ENCODE data around the gene FGF10. TPM values are rescaled to one million over a fixed set of nuclear protein-coding genes. Genes with fewer than 3 reads are reported as not detected.

The FGF10 gene
- total RNA-seq, 1 experiment from 2014 or later, result 0.37 TPM

DNA sequence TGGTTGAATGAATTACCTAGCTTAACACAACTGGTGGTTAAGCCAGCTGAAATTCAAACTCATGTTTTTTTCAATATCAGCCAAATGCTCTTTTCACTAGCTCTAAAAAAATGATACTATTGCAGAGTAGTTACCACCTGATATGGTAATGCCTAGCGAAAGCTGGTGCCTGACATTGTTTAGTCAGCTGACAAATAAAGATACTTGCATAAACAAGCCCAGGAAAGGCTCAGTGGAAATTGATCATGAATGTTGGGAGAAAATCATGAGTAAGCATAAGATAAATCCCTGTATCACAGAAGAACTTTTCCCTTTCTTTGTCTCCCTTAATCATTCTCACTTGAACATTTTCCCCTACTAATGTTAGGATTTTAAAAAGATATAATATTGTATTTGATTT, 54.6 kb downstream of the FGF10 start:
- Mint-ChIP-seq H3K4me1 (peaks cover 17% of the 10 kb centered on the region), H3K36me3 (no peaks in the 10 kb centered on the region), H3K27ac (no peak overlapping the region), H3K4me3 (no peak overlapping the region), H3K27me3 (ENCODE audit: low read depth) (no peaks in the 10 kb centered on the region), H3K9me3 (no peaks in the 10 kb centered on the region)
- ChIA-PET CTCF (no interaction called here), POLR2A (no interaction called here)
- no peak for ATAC-seq
- TF ChIP-seq ZNF317 (CRISPR knock-in tag; IDR thresholded peaks at IDR 0.05; ENCODE audit: borderline replicate concordance, low read depth) (no peak), RELA (CRISPR knock-in tag; IDR thresholded peaks at IDR 0.05; ENCODE audit: borderline replicate concordance) (no peak), ZNF671 (CRISPR knock-in tag; IDR thresholded peaks at IDR 0.05) (no peak), SMAD3 (CRISPR knock-in tag; IDR thresholded peaks at IDR 0.05; ENCODE audit: borderline replicate concordance) (no peak)
- no peak for DNase-seq (ENCODE audit: low spot score)

DNA sequence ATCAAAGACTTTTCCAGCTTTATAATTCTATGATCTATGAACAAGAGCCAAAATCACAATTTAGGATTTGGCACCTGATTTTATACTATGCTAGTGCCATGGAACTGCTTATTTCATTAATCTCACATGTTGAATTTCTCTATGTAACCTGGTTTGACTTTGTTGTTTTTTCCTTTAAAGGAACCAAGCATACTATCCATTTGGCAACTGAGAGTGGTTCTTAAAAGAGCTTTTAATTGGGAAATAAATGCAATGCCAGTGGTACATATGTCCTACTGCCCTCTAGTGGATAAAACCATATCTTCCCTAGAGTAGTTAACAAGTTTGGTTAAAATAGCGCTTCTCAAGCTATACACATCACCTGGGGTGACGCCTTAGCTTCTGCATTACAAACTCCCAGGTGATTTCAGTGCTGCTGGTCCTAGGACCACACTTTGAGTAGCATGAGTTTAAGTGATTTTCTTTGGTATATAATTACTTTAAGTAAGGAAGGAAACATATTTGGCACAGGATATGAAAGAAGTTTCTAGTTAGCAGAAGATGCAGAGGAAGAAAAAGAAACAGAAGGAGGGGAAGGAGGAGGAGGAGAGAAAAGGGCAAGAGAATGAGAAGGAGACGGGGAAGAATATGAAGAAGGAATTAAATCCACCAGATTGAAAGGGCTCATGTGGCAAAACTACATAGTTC, 56.8 kb downstream of the FGF10 start:
- ChIA-PET CTCF (interaction anchor here (0.5 to 1.8 kb wide), 32 partner anchors 9 to 957 kb away, joined by 3 to 14 read pairs (median 4); partner anchors contain the start of gene FGF10), POLR2A (interaction anchor here (0.9 kb wide), 1 partner anchor 144 kb away, joined by 3 read pairs; no protein-coding TSS in a partner anchor)
- no peak overlapping the region for H3K4me3 Mint-ChIP-seq
- ATAC-seq (peak; percentile 91), DNase-seq (ENCODE audit: low spot score) (peak; percentile 10)
- H3K9me3 Mint-ChIP-seq, result no peaks in the 10 kb centered on the region
- TF ChIP-seq, protein P1, sequence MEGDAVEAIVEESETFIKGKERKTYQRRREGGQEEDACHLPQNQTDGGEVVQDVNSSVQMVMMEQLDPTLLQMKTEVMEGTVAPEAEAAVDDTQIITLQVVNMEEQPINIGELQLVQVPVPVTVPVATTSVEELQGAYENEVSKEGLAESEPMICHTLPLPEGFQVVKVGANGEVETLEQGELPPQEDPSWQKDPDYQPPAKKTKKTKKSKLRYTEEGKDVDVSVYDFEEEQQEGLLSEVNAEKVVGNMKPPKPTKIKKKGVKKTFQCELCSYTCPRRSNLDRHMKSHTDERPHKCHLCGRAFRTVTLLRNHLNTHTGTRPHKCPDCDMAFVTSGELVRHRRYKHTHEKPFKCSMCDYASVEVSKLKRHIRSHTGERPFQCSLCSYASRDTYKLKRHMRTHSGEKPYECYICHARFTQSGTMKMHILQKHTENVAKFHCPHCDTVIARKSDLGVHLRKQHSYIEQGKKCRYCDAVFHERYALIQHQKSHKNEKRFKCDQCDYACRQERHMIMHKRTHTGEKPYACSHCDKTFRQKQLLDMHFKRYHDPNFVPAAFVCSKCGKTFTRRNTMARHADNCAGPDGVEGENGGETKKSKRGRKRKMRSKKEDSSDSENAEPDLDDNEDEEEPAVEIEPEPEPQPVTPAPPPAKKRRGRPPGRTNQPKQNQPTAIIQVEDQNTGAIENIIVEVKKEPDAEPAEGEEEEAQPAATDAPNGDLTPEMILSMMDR (IDR thresholded peaks at IDR 0.05), result peak; percentile 50
- TF ChIP-seq NFE2L1 (CRISPR knock-in tag; IDR thresholded peaks at IDR 0.05) (no peak), ATF1 (CRISPR knock-in tag; IDR thresholded peaks at IDR 0.05) (no peak), RELA (CRISPR knock-in tag; IDR thresholded peaks at IDR 0.05; ENCODE audit: borderline replicate concordance) (no peak)
- peaks cover 17% of the 10 kb centered on the region for H3K4me1 Mint-ChIP-seq
- H3K27ac Mint-ChIP-seq, result no peak overlapping the region
- H3K27me3 Mint-ChIP-seq (ENCODE audit: low read depth), result no peaks in the 10 kb centered on the region
- no peaks in the 10 kb centered on the region for H3K36me3 Mint-ChIP-seq

GRCh38 chr5:44331471-44332050, 57.7 kb downstream of the FGF10 start:
- no peak overlapping the region for H3K27ac Mint-ChIP-seq
- DNase-seq (ENCODE audit: low spot score), result no peak
- POLR2A ChIA-PET, result interaction anchor here (0.9 kb wide), 1 partner anchor 145 kb away, joined by 3 read pairs; no protein-coding TSS in a partner anchor
- CTCF ChIA-PET, result interaction anchor here (0.5 to 1.8 kb wide), 29 partner anchors 10 to 700 kb away, joined by 3 to 14 read pairs (median 4); partner anchors contain the start of gene FGF10
- no peaks in the 10 kb centered on the region for H3K27me3 Mint-ChIP-seq (ENCODE audit: low read depth)
- no peaks in the 10 kb centered on the region for H3K36me3 Mint-ChIP-seq
- no peaks in the 10 kb centered on the region for H3K9me3 Mint-ChIP-seq
- peaks cover 17% of the 10 kb centered on the region for H3K4me1 Mint-ChIP-seq
- TF ChIP-seq ATF6 (CRISPR knock-in tag; IDR thresholded peaks at IDR 0.05), result no peak
- no peak for TF ChIP-seq ELF4 (CRISPR knock-in tag; IDR thresholded peaks at IDR 0.05; ENCODE audit: low read depth)
- no peak for TF ChIP-seq ZNF317 (CRISPR knock-in tag; IDR thresholded peaks at IDR 0.05; ENCODE audit: borderline replicate concordance, low read depth)
- ATAC-seq, result no peak
- H3K4me3 Mint-ChIP-seq, result no peak overlapping the region

GRCh38 chr5:44329716-44330115, 59.5 kb downstream of the FGF10 start:
- Mint-ChIP-seq H3K9me3 (no peaks in the 10 kb centered on the region), H3K4me1 (peaks cover 12% of the 10 kb centered on the region), H3K36me3 (no peaks in the 10 kb centered on the region), H3K27ac (no peak overlapping the region), H3K4me3 (no peak overlapping the region), H3K27me3 (ENCODE audit: low read depth) (no peaks in the 10 kb centered on the region)
- ChIA-PET CTCF (interaction anchor here (2.5 kb wide), 1 partner anchor 698 kb away, joined by 5 read pairs; no protein-coding TSS in a partner anchor), POLR2A (no interaction called here)
- no peak for ATAC-seq
- DNase-seq (ENCODE audit: low spot score), result no peak
- no peak for TF ChIP-seq ATF1 (CRISPR knock-in tag; IDR thresholded peaks at IDR 0.05)
- TF ChIP-seq, protein P2, sequence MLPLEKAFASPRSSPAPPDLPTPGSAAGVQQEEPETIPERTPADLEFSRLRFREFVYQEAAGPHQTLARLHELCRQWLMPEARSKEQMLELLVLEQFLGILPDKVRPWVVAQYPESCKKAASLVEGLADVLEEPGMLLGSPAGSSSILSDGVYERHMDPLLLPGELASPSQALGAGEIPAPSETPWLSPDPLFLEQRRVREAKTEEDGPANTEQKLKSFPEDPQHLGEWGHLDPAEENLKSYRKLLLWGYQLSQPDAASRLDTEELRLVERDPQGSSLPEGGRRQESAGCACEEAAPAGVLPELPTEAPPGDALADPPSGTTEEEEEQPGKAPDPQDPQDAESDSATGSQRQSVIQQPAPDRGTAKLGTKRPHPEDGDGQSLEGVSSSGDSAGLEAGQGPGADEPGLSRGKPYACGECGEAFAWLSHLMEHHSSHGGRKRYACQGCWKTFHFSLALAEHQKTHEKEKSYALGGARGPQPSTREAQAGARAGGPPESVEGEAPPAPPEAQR (CRISPR knock-in tag; IDR thresholded peaks at IDR 0.05), result no peak
- TF ChIP-seq, protein P3, sequence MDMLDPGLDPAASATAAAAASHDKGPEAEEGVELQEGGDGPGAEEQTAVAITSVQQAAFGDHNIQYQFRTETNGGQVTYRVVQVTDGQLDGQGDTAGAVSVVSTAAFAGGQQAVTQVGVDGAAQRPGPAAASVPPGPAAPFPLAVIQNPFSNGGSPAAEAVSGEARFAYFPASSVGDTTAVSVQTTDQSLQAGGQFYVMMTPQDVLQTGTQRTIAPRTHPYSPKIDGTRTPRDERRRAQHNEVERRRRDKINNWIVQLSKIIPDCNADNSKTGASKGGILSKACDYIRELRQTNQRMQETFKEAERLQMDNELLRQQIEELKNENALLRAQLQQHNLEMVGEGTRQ (CRISPR knock-in tag; IDR thresholded peaks at IDR 0.05), result no peak
- no peak for TF ChIP-seq ZNF281 (CRISPR knock-in tag; IDR thresholded peaks at IDR 0.05)
- no peak for TF ChIP-seq EMX1 (CRISPR knock-in tag; IDR thresholded peaks at IDR 0.05)
- no peak for TF ChIP-seq TCF7 (CRISPR knock-in tag; IDR thresholded peaks at IDR 0.05; ENCODE audit: low read depth)
- TF ChIP-seq TP53 (CRISPR knock-in tag; IDR thresholded peaks at IDR 0.05), result no peak
- no peak for TF ChIP-seq ZNF396 (CRISPR knock-in tag; IDR thresholded peaks at IDR 0.05; ENCODE audit: borderline replicate concordance)

Measured in WTC11 (cell line).